HCT116 (cell line): ENCODE results near the gene MAEA. TPM values are rescaled to one million over a fixed set of nuclear protein-coding genes. Genes with fewer than 3 reads are reported as not detected.

Experiments
- ATAC-seq: fragments of 200-7000 bp; cut with Tn5 transposase; 2 replicates; pipeline ENCODE4 v1.9.1; 2020; ENCODE audit warnings: mild to moderate bottlenecking, moderate library complexity
- BruUV-seq: library from RNA; stranded (reverse); fragments of 400-500 nt; replicated peaks from 2 replicates; lab custom pipeline; 2021; lab: Mats Ljungman, UMichigan
- CTCF ChIA-PET: fragments of 300-600 bp; sonication (Branson Sonifier 250); formaldehyde crosslinking; loops from one replicate; lab custom pipeline; 2021; ENCODE audit warnings: antibody characterized with exemption; lab: Charles Lee
- POLR2A ChIA-PET: fragments of 300-600, 350-600 bp; sonication (Branson Sonifier 250); formaldehyde crosslinking; loops from one replicate; lab custom pipeline; 2021; ENCODE audit warnings: antibody characterized with exemption; lab: Charles Lee
- RAD21 ChIA-PET, 2 experiments: fragments of 300-600 bp; sonication (Branson Sonifier 250); formaldehyde crosslinking; loops; one replicate each; lab custom pipeline; 2023; ENCODE audit warnings: low total read pairs in 2 of 2; ENCODE audit not compliant: uncharacterized antibody in 2 of 2, unreplicated experiment in 2 of 2, low non-redundant PET in 1 of 2; lab: Charles Lee
- DNase-seq: peaks from one replicate; pipeline ENCODE4 v3.0.0-alpha.2; 2010; ENCODE audit warnings: low read depth, low spot score
- H2AFZ ChIP-seq: fragments of 200-600 bp; shearing (Covaris generic), sonication (generic); 2 replicates; pipeline ENCODE4 v1.6.1; 2017; ENCODE audit warnings: low read depth, mixed run types, mixed read lengths, antibody characterized with exemption, low read length; ENCODE audit not compliant: poor library complexity, severe bottlenecking
- H3K27ac ChIP-seq: 2 replicates; pipeline ENCODE4 v1.5.1; 2012; ENCODE audit warnings: low read depth, low read length
- H3K27me3 ChIP-seq: fragments of 200-600 bp; sonication (generic); 2 replicates; pipeline ENCODE4 v1.6.1; 2016; ENCODE audit warnings: mixed run types, low read length, mixed read lengths; ENCODE audit not compliant: insufficient read depth
- H3K36me3 ChIP-seq, 2 experiments: fragments of 200-500 bp in 1 of 2; fragments of 200-600 bp in 1 of 2; sonication (Bioruptor generic) in 1 of 2; sonication (generic) in 1 of 2; 2 replicates each; pipeline versions ENCODE4 v1.5.1 to v1.6.1; 2014 to 2016; ENCODE audit warnings: low read length in 2 of 2, inconsistent platforms in 1 of 2, mixed read lengths in 1 of 2, mixed run types in 1 of 2; ENCODE audit not compliant: insufficient read depth in 2 of 2, control insufficient read depth in 1 of 2
- H3K4me1 ChIP-seq, 2 experiments: fragments of 200-600 bp in 1 of 2; sonication (generic) in 1 of 2; 2 replicates each; pipeline versions ENCODE4 v1.5.1 to v1.6.1; 2012 to 2017; ENCODE audit warnings: low read length in 2 of 2, inconsistent platforms in 1 of 2, mild to moderate bottlenecking in 1 of 2, mixed read lengths in 1 of 2, mixed run types in 1 of 2, moderate library complexity in 1 of 2; ENCODE audit not compliant: insufficient read depth in 2 of 2, control insufficient read depth in 1 of 2
- H3K4me2 ChIP-seq: fragments of 200-600 bp; sonication (generic); 2 replicates; pipeline ENCODE4 v1.6.1; 2017; ENCODE audit warnings: mixed run types, low read length, mixed read lengths
- H3K4me3 ChIP-seq, 2 experiments: fragments of 200-600 bp in 1 of 2; sonication (generic) in 1 of 2; replicated peaks in 1 of 2; 2 replicates each; pipeline ENCODE4 v1.5.1; 2011 to 2016; ENCODE audit warnings: low read length in 2 of 2, control low read depth in 1 of 2, low read depth in 1 of 2, mild to moderate bottlenecking in 1 of 2, mixed read lengths in 1 of 2, mixed run types in 1 of 2
- H3K79me2 ChIP-seq: fragments of 200-600 bp; sonication (generic); 2 replicates; pipeline ENCODE4 v1.6.1; 2017; ENCODE audit warnings: mild to moderate bottlenecking, mixed run types, low read length, moderate library complexity, mixed read lengths; ENCODE audit not compliant: insufficient read depth
- H3K9ac ChIP-seq: fragments of 200-600 bp; sonication (generic); 2 replicates; pipeline ENCODE4 v1.6.1; 2016; ENCODE audit warnings: low read length, mixed read lengths
- H3K9me2 ChIP-seq: fragments of 200-600 bp; sonication (generic), shearing (Covaris generic); 2 replicates; pipeline ENCODE4 v1.6.1; 2017; ENCODE audit warnings: mixed run types, mild to moderate bottlenecking, moderate library complexity; ENCODE audit not compliant: insufficient read depth
- H3K9me3 ChIP-seq, 2 experiments: fragments of 200-500 bp in 1 of 2; fragments of 200-600 bp in 1 of 2; sonication (Bioruptor generic) in 1 of 2; sonication (generic) in 1 of 2; 2 replicates each; pipeline ENCODE4 v1.6.1; 2014 to 2017; ENCODE audit warnings: low read length in 2 of 2, mixed read lengths in 2 of 2, inconsistent platforms in 1 of 2, low read depth in 1 of 2, mild to moderate bottlenecking in 1 of 2, mixed run types in 1 of 2, moderate library complexity in 1 of 2; ENCODE audit not compliant: control insufficient read depth in 1 of 2, insufficient read depth in 1 of 2
- H4K20me1 ChIP-seq: fragments of 200-600 bp; sonication (generic), shearing (Covaris generic); 2 replicates; pipeline ENCODE4 v1.6.1; 2017; ENCODE audit warnings: mixed run types, mild to moderate bottlenecking, moderate library complexity; ENCODE audit not compliant: insufficient read depth
- CBX3 ChIP-seq: IDR thresholded peaks from 2 replicates; pipeline ENCODE4 v1.6.1; 2012; ENCODE audit warnings: low read depth
- CEBPB ChIP-seq: IDR thresholded peaks from 2 replicates; pipeline ENCODE4 v1.6.1; 2012; ENCODE audit warnings: low read depth
- CTCF ChIP-seq, 3 experiments: fragments of 200-600 bp in 1 of 3; sonication (generic) in 1 of 3; IDR thresholded peaks in 2 of 3; conservative IDR thresholded peaks in 1 of 3; 2 replicates each; pipeline ENCODE4 v1.5.1; 2012 to 2017; ENCODE audit warnings: low read depth in 2 of 3, low read length in 2 of 3, antibody characterized with exemption in 1 of 3, borderline replicate concordance in 1 of 3, control low read depth in 1 of 3, mild to moderate bottlenecking in 1 of 3, mixed read lengths in 1 of 3, mixed run types in 1 of 3, moderate library complexity in 1 of 3; ENCODE audit not compliant: insufficient read depth in 1 of 3
- EGR1 ChIP-seq: IDR thresholded peaks from 2 replicates; pipeline ENCODE4 v1.6.1; 2012; ENCODE audit warnings: low read depth
- EZH2 ChIP-seq: fragments of 200-600 bp; sonication (generic); IDR thresholded peaks from 2 replicates; pipeline ENCODE4 v1.6.1; 2017; ENCODE audit warnings: antibody characterized with exemption, mixed run types
- EZH2phosphoT487 ChIP-seq: fragments of 200-600 bp; IDR thresholded peaks from 2 replicates; pipeline ENCODE4 v1.6.1; 2018; ENCODE audit warnings: antibody characterized with exemption, borderline replicate concordance
- FOSL1 ChIP-seq: IDR thresholded peaks from 2 replicates; pipeline ENCODE4 v1.6.1; 2012; ENCODE audit warnings: low read depth
- MAX ChIP-seq: IDR thresholded peaks from 2 replicates; pipeline ENCODE4 v1.6.1; 2012
- POLR2A ChIP-seq: IDR thresholded peaks from 2 replicates; pipeline ENCODE4 v1.7.0; 2011; ENCODE audit warnings: borderline replicate concordance; ENCODE audit not compliant: insufficient read depth, insufficient read length; ENCODE audit errors: extremely low read depth
- POLR2AphosphoS5 ChIP-seq: IDR thresholded peaks from 2 replicates; pipeline ENCODE4 v1.6.1; 2011; ENCODE audit warnings: mild to moderate bottlenecking, low read depth, low read length, moderate library complexity
- RAD21 ChIP-seq: IDR thresholded peaks from 2 replicates; pipeline ENCODE4 v1.6.1; 2012; ENCODE audit warnings: low read depth, mild to moderate bottlenecking
- REST ChIP-seq: IDR thresholded peaks from 2 replicates; pipeline ENCODE4 v1.6.1; 2012; ENCODE audit warnings: low read depth
- SIN3A ChIP-seq: IDR thresholded peaks from 2 replicates; pipeline ENCODE4 v1.6.1; 2012; ENCODE audit warnings: low read depth
- SP1 ChIP-seq: IDR thresholded peaks from 2 replicates; pipeline ENCODE4 v1.6.1; 2012; ENCODE audit warnings: low read depth
- SRF ChIP-seq: IDR thresholded peaks from 2 replicates; pipeline ENCODE4 v1.6.1; 2012; ENCODE audit warnings: low read depth
- YY1 ChIP-seq: IDR thresholded peaks from 2 replicates; pipeline ENCODE4 v1.6.1; 2011; ENCODE audit warnings: low read length, low read depth, moderate library complexity, mild to moderate bottlenecking; ENCODE audit not compliant: insufficient replicate concordance; ENCODE audit errors: extremely low read depth
- ZFX ChIP-seq: fragments of 450-650 bp; IDR thresholded peaks from 2 replicates; pipeline ENCODE4 v1.6.1; 2017
- intact Hi-C: fragments of 100-400 bp; cut with micrococcal nuclease; formaldehyde crosslinking; loops from 2 replicates; pipeline ENCODE4 v1.10.0; 2022
- total RNA-seq: library from RNA; stranded (reverse); gene quantifications from one replicate; pipeline ENCODE4 v1.2.1, GENCODE V29; 2021; ENCODE audit not compliant: unreplicated experiment
- TF ChIP-seq, protein P1 (sequence below): IDR thresholded peaks from 2 replicates; pipeline ENCODE4 v1.6.1; 2011; ENCODE audit warnings: mild to moderate bottlenecking, low read length, moderate library complexity; ENCODE audit not compliant: insufficient replicate concordance; ENCODE audit errors: extremely low read depth

The MAEA gene
- total RNA-seq, 1 experiment from 2014 or later: 88.3 TPM

DNA sequence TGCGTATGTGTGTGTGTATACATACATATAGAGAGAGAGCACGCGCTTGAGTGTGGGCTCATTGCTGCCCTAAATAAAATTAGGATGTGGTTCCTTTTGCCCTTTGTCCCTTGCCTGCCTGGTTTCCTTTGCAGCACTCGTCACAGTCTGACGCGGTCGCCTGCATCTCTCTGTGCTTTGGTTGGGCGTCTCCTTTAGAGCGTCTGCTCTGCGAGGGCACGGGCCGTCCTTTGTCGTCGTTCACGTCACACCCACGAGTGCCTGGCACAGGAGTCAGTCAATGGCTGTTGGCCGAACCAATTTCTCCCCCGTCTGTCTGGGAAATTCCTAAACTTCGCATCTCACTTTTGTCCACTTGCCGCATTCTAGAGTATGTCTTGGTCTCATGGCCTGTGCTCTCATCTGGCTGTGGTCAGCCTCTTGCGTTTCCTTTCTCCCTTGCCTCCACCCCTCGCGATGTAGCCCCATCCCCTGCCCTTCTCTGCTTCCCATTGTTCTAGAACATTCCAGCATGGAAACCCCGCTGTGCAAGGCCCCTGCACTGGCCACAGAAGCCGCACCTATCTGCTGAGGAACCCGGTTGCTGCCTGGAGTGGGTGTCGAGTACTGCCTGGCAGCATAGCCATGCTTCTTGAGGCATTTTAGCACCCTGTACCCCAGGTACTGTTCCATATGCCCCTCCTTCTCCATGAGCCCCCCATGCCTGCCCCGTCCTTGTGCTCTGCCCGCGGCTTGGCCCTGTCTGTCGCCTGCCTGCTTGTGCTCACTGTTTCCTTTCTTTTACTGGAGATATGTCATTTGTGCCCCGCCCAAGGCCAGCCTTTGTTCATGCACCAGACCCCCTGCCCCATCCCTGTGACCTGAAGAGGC lies 8.0 kb downstream of the MAEA start:
- peaks cover 5 to 17% of the 10 kb centered on the region in 2 experiments; a peak in 3 of 4 replicates for H3K36me3 ChIP-seq
- H3K4me3 ChIP-seq: no peak overlapping the region
- no peaks in the 10 kb centered on the region for H3K9me2 ChIP-seq
- POLR2A ChIA-PET: no interaction called here
- BruUV-seq: no TSS peak
- peaks cover 95% of the 10 kb centered on the region for H3K79me2 ChIP-seq
- no peak overlapping the region for H2AFZ ChIP-seq
- DNase-seq: no peak
- no peak for ATAC-seq
- no peaks in the 10 kb centered on the region for H3K27me3 ChIP-seq
- no peak for TF ChIP-seq ZFX
- TF ChIP-seq EZH2: no peak
- no peak for TF ChIP-seq RAD21
- no peak for TF ChIP-seq SRF
- TF ChIP-seq YY1: no peak
- TF ChIP-seq POLR2AphosphoS5: no peak
- TF ChIP-seq MAX: no peak
- no peak for TF ChIP-seq SP1
- no peak for TF ChIP-seq EGR1
- no peak for TF ChIP-seq CTCF (IDR thresholded peaks at IDR 0.05 in 2 of 3, conservative IDR thresholded peaks at IDR 0.05 in 1 of 3; ENCODE audit: borderline replicate concordance in 1 of 3, insufficient read depth in 1 of 3, low read depth in 2 of 3, low read length in 2 of 3)
- no peak for TF ChIP-seq FOSL1
- no peak for TF ChIP-seq EZH2phosphoT487
- no peak for TF ChIP-seq POLR2A
- no peak for TF ChIP-seq CEBPB
- TF ChIP-seq, protein P1, sequence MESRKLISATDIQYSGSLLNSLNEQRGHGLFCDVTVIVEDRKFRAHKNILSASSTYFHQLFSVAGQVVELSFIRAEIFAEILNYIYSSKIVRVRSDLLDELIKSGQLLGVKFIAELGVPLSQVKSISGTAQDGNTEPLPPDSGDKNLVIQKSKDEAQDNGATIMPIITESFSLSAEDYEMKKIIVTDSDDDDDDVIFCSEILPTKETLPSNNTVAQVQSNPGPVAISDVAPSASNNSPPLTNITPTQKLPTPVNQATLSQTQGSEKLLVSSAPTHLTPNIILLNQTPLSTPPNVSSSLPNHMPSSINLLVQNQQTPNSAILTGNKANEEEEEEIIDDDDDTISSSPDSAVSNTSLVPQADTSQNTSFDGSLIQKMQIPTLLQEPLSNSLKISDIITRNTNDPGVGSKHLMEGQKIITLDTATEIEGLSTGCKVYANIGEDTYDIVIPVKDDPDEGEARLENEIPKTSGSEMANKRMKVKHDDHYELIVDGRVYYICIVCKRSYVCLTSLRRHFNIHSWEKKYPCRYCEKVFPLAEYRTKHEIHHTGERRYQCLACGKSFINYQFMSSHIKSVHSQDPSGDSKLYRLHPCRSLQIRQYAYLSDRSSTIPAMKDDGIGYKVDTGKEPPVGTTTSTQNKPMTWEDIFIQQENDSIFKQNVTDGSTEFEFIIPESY: no peak
- TF ChIP-seq REST: no peak
- TF ChIP-seq SIN3A: no peak
- TF ChIP-seq CBX3: no peak
- TF ChIP-seq, all 23 proteins: peak for 0
- H4K20me1 ChIP-seq: 0 out of 2 replicates have a peak, but pooled peaks cover 3% of the 10 kb centered on the region
- ChIA-PET CTCF (no interaction called here), RAD21 (no interaction called here)
- H3K27ac ChIP-seq: no peak overlapping the region
- H3K4me1 ChIP-seq: no peaks in the 10 kb centered on the region; a peak in 1 of 4 replicates
- intact Hi-C loops: no loop called here
- H3K4me2 ChIP-seq: no peak overlapping the region
- H3K9ac ChIP-seq: no peak overlapping the region
- no peaks in the 10 kb centered on the region for H3K9me3 ChIP-seq
